K562 treated with DMSO at 1 percent for 4 hours (cell line): ENCODE data around the gene MAPKAP1. TPM values are rescaled to one million over a fixed set of nuclear protein-coding genes. Genes with fewer than 3 reads are reported as not detected.

Source experiments
- total RNA-seq: library from RNA; unstranded; fragments of 300-600 nt; gene quantifications from 2 replicates; pipeline ENCODE4 v1.2.3, GENCODE V29; 2022; ENCODE audit not compliant: insufficient read depth

Gene MAPKAP1
- 45.2 and 47.9 TPM in 2 replicates for total RNA-seq

DNA sequence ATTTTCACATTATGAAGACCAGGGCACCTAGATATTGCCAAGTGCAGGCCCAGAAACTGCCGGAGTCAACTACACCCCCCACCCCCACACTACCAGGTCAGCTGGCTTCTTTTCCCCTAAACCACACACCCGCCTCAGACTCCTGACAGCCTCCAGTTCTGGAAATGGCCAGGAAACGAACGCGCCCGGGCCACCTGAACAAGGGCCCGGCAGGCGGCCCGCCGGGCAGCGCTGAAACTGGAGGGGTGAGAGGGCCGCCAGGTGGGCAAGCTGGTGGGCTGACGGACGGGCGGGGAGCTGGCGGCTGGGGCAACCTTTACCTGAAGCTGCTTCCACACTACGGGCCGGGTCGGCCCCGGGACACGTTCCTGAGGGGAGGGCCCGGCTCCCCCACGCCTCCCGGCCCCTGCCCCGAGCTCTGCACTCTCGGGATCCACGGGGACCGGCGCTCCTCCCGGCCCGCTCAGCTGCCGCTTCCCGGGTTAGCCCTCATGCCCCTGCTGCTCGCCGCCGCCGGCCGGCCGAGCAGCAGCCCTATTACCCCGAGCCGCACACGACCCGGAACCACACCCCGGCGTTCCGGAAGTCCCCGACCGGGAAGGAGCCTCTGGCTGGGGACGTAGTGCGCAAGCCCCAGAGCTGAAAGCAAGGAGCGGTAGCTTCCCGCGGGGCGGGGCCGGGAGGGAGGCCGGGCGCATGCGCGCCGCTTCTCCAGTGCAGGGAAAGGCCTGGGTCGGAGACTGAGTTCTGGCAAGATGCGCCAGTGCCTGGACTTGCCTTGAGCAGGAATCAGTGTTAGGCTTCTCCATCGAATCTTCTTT, at the start of gene MAPKAP1:
TSS of gene MAPKAP1 (minus strand) at position 558 of the 821 bp plus-strand sequence. CDS start 34,634 bp downstream, outside the sequence.

DNA sequence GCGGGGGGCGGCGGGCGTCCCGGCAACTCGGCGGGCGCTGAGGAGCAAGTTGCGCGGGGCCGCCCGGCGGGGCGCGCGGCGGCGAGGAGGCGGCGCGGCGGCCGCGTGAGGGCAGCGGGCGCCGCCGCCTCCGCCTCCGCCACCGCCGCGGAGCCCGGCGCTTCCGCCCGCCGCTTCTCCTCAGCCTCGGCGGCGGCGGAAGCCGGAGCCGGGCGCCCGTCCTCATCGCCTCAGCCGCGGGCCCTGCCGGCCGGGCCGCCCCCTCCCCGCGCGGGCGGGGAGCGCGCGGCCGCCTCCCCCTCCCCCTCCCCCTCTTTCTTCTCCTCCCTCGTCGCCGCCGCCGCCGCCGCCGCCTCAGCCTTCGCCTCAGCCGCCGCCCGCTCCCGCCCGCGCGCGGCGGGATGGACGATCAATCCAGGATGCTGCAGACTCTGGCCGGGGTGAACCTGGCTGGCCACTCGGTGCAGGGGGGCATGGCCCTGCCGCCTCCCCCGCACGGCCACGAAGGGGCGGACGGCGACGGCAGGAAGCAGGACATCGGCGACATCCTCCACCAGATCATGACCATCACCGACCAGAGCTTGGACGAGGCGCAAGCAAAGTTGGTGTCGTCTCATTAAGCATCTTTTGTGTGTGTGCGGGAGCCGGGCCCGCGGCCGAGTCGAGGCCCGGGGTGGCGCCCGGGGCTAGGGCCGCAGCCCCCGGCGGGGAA, 40.2 kb upstream of the MAPKAP1 start, which contains the start of gene PBX3:
TSS of gene PBX3 (plus strand) at position 321 of the 712 bp plus-strand sequence.

Other genes starting within 250 kb of the MAPKAP1 start
- 1.6 TPM in 2 replicates for gene PBX3, start 40.2 kb upstream of the MAPKAP1 start, total RNA-seq